NCI-H748 (cell line): ENCODE results near the gene MTMR3.
A peak's percentile ranks its signal among the peaks of the same experiment; 100 is the strongest.

ENCODE experiments used
- DNase-seq: peaks from one replicate; lab custom pipeline; 2025; ENCODE audit not compliant: unreplicated experiment; lab: John Stamatoyannopoulos, UW

The MTMR3 gene

GRCh38 chr22:29998627-29999384, 115.8 kb downstream of the MTMR3 start:
- DNase-seq: peak; percentile 0

DNA sequence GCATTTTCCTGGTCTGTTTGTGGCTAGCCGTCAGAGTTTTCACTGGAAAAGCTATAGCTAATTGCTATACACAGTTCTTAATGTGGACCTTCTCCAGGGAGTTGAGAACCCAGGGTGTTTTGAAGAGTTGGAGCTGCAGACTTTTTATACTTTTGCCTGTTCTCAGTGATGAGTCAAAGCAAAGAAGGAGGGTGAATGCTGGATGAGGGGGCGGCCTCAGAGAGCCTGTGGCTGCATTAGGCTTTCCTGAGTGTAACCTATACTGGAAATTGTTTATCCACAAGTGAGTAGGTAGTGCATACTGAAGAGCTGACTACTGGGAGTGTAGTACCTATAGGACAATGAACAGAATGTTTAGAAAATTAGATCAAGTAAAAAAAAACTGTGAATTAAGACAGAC, 117.6 kb downstream of the MTMR3 start:
- DNase-seq: no peak

DNA sequence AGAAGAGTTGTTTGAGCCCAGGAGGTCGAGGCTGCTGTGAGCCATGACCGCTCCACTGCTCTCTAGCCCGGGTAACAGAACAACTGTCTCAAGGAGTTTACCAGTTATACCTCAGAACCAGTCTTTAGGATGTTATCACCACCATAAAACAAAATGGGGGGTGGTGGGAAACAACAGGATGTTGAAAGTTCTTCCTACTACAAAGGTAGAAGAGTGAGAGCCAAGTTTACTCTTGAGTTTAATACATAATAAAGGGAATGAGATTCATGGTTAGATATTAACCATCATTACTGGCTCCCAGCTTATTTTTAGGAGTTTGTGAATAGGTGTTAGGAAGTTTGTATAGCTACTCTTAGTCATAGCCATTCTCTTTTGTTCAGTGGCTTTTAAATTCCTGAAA, 118.5 kb downstream of the MTMR3 start:
- no peak for DNase-seq

DNA sequence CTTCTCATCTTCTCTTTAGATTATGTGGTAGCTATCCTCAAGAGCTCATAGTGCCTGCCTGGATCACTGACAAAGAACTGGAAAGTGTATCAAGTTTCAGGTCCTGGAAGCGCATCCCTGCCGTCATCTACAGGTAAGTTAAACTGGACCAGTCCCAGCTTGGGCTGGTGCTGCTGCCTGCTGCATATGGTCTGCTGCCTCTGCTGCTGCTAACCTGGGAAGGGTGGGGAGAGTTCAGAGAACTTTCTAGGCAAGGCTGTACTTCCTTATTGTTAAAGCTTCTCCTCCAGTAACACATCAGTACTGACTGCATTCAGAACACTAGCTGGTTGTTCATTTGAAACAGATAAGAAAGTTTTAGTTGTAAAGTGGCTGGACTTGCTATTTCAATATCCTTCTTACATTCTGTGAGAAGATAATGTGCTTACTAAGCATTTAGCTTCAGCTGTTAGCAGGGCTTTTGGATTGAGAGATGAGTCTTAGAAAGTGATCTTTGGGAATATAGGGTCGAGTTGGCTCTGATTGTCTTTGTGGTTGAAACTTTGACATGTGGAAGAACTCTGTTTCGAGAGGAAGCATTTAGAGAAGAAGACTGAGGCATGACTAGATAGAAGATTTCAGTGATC, 120.0 kb downstream of the MTMR3 start:
- no peak for DNase-seq

DNA sequence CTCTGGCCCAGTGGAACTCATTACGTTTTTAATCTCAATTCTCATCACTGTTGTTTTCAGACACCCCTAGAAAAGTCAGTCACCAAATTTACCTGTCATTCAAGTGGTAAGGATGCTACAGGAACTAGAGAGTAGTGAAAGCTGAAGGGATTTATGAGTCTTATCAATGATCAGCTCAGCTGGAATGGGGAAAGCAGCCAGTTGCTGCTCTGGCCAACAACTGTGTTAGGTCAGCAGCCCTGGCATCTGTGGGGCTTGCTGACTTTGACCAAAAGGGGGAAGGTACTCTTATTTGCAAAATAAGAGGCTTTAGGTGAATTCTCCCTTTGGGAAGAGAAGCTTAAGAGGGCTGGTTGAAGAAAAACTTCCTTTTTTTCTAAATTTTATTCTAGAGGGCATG, 121.1 kb downstream of the MTMR3 start:
- no peak for DNase-seq

DNA sequence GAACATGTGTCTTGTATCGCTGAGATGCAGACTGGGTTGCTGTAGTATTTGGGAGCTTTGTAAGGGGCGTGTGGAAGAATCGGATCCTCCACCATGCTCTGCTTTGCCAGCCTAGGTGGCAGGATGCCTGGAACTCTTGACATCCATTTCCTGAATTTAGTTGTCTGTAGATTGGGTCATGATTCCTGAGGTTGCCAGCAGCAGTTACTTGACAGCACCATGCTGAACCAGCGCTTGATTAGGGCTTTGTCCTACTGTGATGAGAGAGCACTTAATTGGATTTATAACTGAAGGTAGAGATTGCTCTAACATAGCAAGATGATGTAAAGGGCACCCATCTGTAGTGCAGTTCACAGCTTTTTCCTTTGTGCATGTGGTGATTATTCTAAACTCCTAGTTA, 121.7 kb downstream of the MTMR3 start:
- DNase-seq: no peak

DNA sequence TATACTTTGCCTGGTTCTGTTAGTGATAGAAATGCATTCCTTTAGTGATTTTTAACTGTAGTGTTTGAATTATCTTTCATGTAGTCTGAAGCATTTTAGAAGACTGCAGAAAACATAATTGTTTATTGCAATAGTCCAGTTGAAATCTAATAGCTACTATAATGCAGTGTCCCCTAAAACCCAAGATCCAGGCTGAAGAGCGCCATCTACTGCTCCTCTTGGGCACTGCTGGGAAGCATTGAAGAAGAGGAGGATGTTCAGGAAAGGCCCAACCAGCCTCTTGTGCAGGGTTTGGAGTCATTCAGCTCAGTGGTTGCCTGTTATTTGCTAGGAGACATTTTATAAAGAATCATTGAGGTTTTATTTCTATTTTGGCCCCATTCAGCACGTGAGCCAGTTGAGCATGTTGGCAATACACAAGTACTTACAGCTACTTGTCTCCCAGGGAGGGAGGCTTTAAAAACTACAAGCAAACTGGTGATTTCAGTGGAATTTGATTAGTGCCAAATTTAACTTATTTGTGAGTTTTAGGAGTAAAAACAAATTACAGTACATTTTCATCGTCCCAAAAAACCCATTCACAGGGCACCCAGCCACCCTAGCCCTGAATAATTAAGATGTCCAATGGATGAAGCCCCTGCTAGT, 122.4 kb downstream of the MTMR3 start:
- DNase-seq: peak; percentile 39

GRCh38 chr22:30007361-30007760, 124.4 kb downstream of the MTMR3 start:
- no peak for DNase-seq

- DNase-seq: no peak
These were observed 125.4 kb downstream of the MTMR3 start for GRCh38 chr22:30008401-30008800.

DNA sequence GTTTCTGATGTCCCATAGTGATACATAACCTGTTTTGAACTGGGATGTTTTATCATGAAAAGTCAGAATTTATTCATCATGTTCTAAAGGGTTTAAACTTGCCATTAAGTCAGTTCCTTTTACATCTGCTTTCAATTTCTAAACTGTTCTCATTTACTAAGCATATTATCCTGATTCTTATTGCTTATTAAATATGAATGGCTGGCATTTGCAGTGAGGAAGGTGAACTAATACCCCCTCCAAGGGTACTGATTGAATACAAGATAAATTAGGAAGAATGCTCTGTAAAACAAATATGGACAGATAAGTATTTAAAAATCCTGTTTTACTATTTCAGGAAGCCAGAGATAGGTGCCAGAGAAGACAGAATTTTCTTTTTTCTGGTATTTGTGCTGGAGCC, 126.5 kb downstream of the MTMR3 start:
- DNase-seq: no peak

- DNase-seq: no peak
These were observed 127.9 kb downstream of the MTMR3 start for GRCh38 chr22:30010789-30011405.

GRCh38 chr22:30013201-30013600, 130.2 kb downstream of the MTMR3 start:
- DNase-seq: no peak

GRCh38 chr22:30014244-30014643, 131.3 kb downstream of the MTMR3 start:
- no peak for DNase-seq

DNA sequence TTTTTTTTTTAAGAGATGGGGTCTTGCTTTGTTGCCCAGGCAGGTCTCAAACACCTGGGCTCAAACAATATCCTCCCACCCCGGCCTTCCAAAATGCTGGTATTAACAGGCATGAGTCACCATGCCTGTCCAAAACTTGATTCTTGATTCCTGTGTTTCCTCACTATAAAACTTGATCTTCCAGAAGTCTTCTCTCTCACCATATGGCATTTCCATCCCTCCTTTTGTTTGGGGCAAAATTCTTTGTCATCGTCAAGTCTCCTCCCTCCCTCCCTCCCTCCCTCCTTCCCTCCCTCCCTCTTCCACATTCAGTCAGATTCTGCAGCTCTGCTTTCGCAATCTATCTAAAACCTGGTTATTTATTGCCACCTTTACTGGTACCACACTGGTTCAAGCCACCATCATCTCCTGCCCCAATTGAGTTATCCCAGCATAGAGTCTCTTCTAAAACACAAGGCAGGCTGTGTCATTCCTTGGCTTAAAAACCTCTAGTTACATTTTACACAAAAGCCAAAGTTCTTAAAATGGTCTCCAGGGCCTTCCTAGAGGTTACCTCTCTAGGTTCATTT, 132.3 kb downstream of the MTMR3 start:
- DNase-seq: no peak

GRCh38 chr22:30015846-30016245, 132.9 kb downstream of the MTMR3 start:
- DNase-seq: no peak

DNA sequence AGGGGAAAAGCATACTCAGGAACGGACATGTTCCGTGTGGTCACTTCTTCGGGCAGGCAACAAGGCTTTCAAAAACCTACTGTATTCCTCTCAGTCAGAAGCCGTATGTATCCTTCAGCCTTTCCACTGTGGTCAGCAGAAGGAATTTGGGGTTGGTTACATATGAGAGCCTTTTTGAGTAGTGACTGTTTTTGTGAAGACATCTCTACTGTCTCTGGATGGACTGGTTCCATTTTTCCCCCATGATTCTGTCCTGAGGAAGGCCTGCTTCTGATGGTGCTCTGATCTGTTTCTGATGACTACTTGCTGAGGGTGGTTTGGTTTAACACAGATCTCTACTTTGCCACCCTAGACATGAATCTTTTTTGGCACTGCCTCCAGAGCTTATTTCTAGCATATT, 133.6 kb downstream of the MTMR3 start:
- no peak for DNase-seq

DNA sequence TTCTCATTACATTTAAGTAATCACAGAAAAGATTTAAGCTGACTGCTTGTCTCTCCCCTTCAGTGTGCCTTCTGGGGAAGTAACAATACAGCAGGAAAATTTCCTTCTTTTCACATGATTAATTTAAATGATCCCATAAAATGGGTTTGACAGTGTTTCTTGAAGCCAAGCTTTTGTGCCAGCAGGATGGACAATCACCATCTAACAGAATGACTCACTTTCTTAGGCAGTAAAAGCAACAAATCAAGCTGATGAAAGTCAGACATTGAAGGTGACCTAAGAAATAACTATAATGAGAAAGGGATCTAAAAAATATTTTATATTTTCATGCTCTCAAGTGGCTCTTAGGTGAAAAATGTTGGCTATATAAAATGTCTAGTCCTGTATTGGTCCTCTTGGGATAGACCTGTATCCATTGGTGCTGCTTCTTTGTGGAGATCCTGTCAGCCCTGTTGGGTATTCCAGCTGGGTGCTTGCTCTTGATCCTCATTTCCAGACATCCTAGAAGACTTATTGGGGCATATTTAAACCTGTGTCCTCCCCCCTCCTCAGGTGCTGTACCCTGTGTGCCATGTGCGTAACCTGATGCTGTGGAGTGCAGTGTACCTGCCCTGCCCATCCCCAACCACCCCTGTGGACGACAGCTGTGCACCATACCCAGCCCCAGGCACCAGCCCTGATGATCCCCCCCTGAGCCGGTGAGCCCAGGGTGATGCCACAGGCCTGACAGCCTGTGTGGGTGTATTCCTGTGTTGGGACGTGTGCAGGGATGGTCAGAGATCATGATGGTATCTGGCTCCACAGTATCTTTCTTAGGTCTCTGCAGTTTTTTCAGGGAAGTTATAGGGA, 134.6 kb downstream of the MTMR3 start:
- DNase-seq: no peak

GRCh38 chr22:30020511-30020910, 137.5 kb downstream of the MTMR3 start:
- no peak for DNase-seq

GRCh38 chr22:30021338-30021737, 138.4 kb downstream of the MTMR3 start:
- no peak for DNase-seq

DNA sequence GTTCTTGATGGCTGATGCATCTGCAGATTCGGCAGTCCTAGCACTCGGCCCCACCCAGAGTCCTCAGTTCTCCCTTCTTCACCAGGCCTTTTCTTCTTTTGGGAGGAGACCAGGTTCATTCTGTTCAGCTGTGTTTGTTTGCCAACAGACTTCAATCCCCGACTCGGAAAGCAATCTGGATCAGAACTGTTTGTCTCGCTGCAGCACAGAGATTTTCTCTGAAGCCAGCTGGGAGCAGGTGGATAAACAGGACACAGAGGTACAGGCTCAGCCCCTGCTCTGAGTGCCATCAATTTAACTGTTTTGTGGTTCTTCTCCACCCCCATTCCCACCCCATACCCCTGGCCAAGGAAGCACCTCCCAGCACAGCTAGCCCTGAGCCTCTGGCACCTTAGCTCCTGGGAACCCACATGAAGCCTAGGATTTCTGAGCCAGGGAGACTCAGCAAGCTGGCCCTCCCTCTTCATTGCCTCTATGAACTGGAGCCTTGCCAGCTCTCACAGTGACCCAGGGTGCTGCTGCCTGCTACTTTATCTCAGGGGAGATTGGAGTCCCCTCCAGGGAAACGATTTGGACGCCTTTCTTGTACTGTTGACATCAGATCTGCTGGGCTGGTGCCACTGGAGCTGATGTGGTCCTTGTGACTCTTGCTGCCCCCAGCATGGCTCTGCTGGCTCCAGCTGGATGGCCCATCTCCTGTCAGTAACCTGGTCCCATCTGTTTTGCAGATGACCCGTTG, 139.1 kb downstream of the MTMR3 start:
- DNase-seq: no peak
